ENCODE measurements around the gene BRF1.
"Not testable (repeated sequence)": the region's sequence is repeated elsewhere in the genome, so short reads cannot be mapped to it uniquely, and the experiment has no call there.

The BRF1 gene

GRCh38 chr14:105332350-105332874 lies 31.6 kb upstream of the BRF1 start:
- no peak for DNase-seq (ENCODE audit: low read depth in 2 of 2)

GRCh38 chr14:105331575-105332349 lies 31.0 kb upstream of the BRF1 start:
- DNase-seq (ENCODE audit: low read depth in 2 of 2), result no peak

- no peak for DNase-seq (ENCODE audit: low read depth in 2 of 2)
Observed at GRCh38 chr14:105330491-105330895, 29.7 kb upstream of the BRF1 start.

DNA sequence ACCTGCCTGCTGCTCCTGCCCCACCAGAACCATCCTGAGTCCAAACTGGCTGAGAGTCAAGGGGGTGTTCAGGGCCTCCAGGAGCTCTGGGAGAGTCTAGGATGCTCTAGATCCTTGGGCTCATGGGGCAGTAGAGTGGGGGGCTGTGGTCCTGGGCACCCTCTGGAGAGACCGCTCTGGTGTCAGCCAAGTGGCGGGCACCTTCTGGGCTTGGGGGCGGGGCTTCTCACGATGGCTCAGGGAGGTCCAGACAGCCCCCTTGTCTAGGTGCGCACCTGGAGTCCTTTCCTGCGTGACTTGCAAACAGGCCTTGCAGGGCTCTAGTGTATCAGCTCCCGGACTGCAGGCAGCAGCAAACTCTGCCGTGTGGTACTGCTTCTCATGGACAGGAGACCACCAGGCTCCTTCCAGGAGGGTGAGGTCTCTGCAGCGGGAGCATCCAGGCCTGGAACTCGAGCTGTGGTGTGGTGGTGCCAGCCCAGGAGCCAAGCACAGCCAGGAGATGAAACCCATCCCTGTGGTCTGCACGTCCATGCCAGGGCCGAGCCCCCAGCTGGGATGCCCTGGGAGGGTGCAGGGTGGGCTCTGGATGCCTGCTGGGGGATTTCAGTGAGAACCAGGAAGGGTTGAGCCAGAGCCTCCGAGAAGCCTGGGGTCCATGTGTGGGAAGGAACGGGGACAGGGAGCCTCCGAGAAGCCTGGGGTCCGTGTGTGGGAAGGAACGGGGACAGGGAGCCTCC lies 28.8 kb upstream of the BRF1 start:
- no peak for DNase-seq (ENCODE audit: low read depth in 2 of 2)

GRCh38 chr14:105328678-105329390 lies 28.0 kb upstream of the BRF1 start:
- DNase-seq (ENCODE audit: low read depth in 2 of 2), result no peak

DNA sequence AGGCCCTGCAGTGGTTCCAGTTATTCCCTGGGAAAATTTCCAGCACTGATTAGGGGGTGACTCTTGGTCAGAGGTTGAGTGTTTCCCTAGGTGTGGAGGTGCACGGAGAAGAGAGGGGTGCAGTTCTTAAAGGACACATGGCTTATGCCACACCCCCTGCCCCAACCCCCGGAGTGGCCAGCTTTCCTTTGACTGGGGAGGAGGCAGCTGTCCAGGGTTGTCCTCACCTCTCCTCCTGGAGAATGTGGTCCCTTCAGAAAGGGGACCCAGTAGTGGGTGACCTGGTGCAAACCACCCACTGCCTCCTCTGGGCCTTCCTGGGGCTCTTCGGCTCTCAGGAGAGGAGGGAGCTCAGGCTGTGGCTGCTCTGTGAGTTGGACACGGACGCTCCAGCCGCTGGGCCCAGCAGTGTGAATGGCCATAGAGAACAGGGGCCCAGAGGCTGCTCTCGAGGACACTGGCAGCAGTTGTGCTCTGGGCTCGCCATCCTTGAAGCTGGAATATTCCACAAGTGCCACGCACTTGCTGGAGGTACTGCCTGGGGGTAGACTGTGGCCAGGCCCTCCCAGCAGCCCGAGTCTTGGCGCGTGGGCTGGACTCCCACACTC lies 27.4 kb upstream of the BRF1 start:
- DNase-seq (ENCODE audit: low read depth in 2 of 2), result no peak

- DNase-seq (ENCODE audit: low read depth in 2 of 2), result not testable (repeated sequence)
Observed at GRCh38 chr14:105327695-105328045, 26.9 kb upstream of the BRF1 start.

GRCh38 chr14:105326891-105327694 lies 26.3 kb upstream of the BRF1 start:
- DNase-seq (ENCODE audit: low read depth in 2 of 2), result no peak

DNA sequence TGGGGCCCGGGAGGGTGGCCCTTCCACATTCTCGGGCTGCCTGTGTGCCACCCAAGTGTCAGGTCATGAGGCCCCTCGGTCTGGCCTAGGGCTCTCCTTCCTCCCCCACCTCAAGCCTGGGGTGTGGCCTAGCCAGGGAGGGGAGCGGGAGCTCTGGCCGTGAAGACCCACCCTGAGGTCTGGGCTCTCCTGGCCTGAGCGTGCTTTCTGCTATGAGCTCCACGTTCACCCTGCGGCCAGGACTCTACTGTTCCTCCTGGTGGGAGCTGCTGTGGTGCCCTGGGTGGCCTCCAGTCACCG lies 25.7 kb upstream of the BRF1 start:
- DNase-seq (ENCODE audit: low read depth in 2 of 2), result no peak

- DNase-seq (ENCODE audit: low read depth in 2 of 2), result no peak
Observed at GRCh38 chr14:105325716-105326567, 25.1 kb upstream of the BRF1 start.

- DNase-seq (ENCODE audit: low read depth in 2 of 2), result no peak
Observed at GRCh38 chr14:105325303-105325702, 24.5 kb upstream of the BRF1 start.

DNA sequence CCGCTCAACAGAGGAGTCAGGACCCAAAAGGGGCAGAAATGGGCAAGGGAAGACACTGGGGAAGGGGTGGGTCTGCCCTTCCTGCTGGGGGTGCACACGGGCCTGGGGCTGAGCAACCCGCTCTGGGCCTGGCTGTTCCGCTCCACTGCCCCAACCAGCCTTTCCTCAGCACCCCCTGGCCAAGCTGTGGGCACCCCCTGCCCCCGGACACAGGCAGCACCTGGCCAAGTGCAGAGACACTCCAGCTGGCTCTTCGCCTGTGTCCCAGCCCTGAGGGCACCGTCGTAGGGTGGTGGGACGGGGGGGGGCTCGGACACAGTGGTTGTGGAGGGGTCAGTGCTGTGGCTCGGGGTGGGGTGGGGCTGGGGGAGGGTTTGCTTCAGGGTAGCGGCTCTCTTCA lies 24.1 kb upstream of the BRF1 start:
- no peak for DNase-seq (ENCODE audit: low read depth in 2 of 2)

GRCh38 chr14:105324080-105324778 lies 23.4 kb upstream of the BRF1 start:
- DNase-seq (ENCODE audit: low read depth in 2 of 2), result no peak

DNA sequence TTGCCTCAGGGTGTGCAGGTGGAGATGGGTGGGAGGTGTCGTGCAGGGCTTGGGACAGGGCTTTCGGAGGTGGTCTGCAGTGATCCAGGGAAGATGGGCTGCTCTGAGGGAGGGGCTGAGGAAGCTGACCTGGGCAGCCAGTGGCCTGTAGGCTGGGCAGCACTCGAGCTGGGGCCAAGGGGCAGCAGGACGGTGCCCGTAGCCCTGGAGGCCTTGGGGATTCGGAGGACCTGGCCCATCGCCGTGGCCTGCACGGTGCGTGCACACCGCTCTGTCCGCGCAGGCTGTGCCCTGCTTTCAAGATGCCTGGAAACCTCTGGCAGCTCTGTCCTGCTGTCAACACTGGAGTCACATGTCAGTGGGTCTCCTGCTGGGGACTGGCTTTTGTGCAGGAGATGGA lies 22.9 kb upstream of the BRF1 start:
- no peak for DNase-seq (ENCODE audit: low read depth in 2 of 2)

- no peak for DNase-seq (ENCODE audit: low read depth in 2 of 2)
Observed at GRCh38 chr14:105322791-105323556, 22.2 kb upstream of the BRF1 start.

DNA sequence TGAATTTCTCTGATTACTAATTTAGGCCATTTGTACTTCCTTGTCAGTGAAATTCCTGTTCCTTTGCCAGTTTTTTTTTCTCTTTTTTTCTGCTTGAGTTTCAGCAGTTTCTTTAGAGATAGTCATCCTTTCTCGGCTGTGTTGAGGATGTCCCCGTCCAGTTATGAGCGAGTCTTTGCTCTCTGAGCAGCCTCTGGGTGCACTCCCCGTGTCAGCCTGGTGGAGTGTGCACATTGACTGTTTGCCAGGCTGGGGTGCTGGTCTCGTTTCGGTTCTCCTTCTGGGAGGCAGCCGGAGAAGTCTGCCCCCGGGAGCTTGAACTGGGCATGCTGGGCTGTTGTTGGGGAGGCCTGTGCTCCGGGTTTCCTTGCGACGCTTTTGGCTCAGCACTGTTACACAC lies 16.7 kb upstream of the BRF1 start:
- DNase-seq (ENCODE audit: low read depth in 2 of 2), result no peak

DNA sequence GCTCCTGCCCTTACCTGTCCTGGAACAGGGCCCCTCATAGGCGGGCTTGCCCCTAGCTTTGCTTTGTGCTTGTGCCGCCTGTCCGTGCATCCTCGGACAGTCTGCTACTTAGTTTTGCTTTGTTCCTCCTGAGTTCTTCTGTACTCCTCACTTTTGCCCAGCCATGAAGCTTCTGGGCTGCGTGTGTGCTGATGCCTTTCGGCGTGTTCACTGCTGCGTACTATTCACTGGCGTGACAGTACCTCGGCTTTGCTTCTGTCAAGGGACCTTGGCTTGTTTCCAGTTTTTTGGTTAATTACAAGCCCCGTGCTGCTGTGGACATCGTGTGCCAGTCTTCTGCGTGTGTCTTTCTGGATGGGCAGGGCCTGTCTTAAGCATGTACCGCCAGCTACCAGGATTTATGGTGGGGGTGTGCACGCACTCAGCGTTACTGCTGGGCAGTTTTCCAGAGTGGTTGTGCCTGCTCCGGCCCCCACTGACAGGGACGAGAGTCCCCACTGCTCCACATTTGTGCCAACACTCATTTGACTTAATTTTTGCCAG lies 16.2 kb upstream of the BRF1 start:
- DNase-seq (ENCODE audit: low read depth in 2 of 2), result no peak

DNA sequence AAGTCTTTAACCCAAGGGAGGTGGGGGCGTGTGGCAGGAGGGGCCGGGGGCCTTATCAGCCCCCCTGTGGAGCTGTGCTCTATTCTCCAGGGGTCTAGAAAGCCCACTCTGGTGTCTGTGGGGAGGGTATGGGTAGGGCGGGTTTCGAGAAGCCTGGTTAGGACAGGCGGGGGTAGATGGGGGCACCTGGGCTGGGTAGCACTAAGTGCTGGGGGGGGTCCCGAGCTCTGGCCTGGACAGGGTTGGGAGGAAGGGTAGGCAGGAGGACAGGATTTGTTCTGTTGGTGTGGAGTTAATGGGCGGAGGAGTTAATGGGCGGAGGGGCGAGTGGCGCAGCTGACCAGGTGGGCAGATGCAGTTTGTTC lies 15.8 kb upstream of the BRF1 start:
- no peak for DNase-seq (ENCODE audit: low read depth in 2 of 2)
